H7 (cell line): Measurements from ENCODE around the gene TP53I11. TPM values are rescaled to one million over a fixed set of nuclear protein-coding genes. Genes with fewer than 3 reads are reported as not detected.

ENCODE experiments used
- DNase-seq: peaks from one replicate; pipeline ENCODE4 v3.0.0; 2012
- H3K27me3 ChIP-seq: 2 replicates; pipeline ENCODE4 v1.6.0; 2011; ENCODE audit warnings: mild to moderate bottlenecking, low read length; ENCODE audit not compliant: control insufficient read depth, insufficient read depth
- H3K36me3 ChIP-seq: replicated peaks from 2 replicates; pipeline ENCODE4 v1.5.1; 2011; ENCODE audit warnings: low read length; ENCODE audit not compliant: control insufficient read depth, insufficient read depth
- H3K4me3 ChIP-seq: 2 replicates; pipeline ENCODE4 v1.5.1; 2011; ENCODE audit warnings: low read depth, mild to moderate bottlenecking, control low read depth, low read length, moderate library complexity; ENCODE audit not compliant: insufficient read depth
- total RNA-seq: library from RNA; depleted of rRNA; stranded (reverse); fragments of >200 nt; shearing (Covaris generic); gene quantifications from 2 replicates; pipeline ENCODE4 v1.2.3, GENCODE V29; 2014

Gene TP53I11
- total RNA-seq, 1 experiment from 2014 or later, result 46.9 TPM

GRCh38 chr11:44970293-44970692 is 19.6 kb upstream of the TP53I11 start:
- no peaks in the 10 kb centered on the region for H3K36me3 ChIP-seq
- no peak for DNase-seq
- H3K27me3 ChIP-seq, result peaks cover 2% of the 10 kb centered on the region; the same call in 1 of the 2 replicates
- H3K4me3 ChIP-seq, result no peak overlapping the region

- Histone ChIP-seq H3K27me3 (peaks cover 2% of the 10 kb centered on the region; the same call in 1 of the 2 replicates), H3K36me3 (no peaks in the 10 kb centered on the region), H3K4me3 (no peak overlapping the region)
- no peak for DNase-seq
Measured at GRCh38 chr11:44969651-44970252, 19.1 kb upstream of the TP53I11 start.

GRCh38 chr11:44968510-44968909 is 17.8 kb upstream of the TP53I11 start:
- DNase-seq, result no peak
- H3K4me3 ChIP-seq, result no peak overlapping the region

GRCh38 chr11:44967930-44968496 is 17.3 kb upstream of the TP53I11 start:
- Histone ChIP-seq H3K27me3 (peaks cover 2% of the 10 kb centered on the region; the same call in 1 of the 2 replicates), H3K36me3 (no peaks in the 10 kb centered on the region), H3K4me3 (no peak overlapping the region)
- DNase-seq, result no peak

More at GRCh38 chr11:44968510-44968909, 17.8 kb upstream of the TP53I11 start:
- peaks cover 2% of the 10 kb centered on the region; the same call in 1 of the 2 replicates for H3K27me3 ChIP-seq
- no peaks in the 10 kb centered on the region for H3K36me3 ChIP-seq

GRCh38 chr11:44966694-44967093 is 16.0 kb upstream of the TP53I11 start:
- Histone ChIP-seq H3K36me3 (no peaks in the 10 kb centered on the region), H3K4me3 (no peak overlapping the region), H3K27me3 (peaks cover 2% of the 10 kb centered on the region; the same call in 1 of the 2 replicates)
- DNase-seq, result no peak

- Histone ChIP-seq H3K36me3 (no peaks in the 10 kb centered on the region), H3K27me3 (no peaks in the 10 kb centered on the region), H3K4me3 (no peak overlapping the region)
- no peak for DNase-seq
Measured at GRCh38 chr11:44964526-44965209, 14.0 kb upstream of the TP53I11 start.

- Histone ChIP-seq H3K27me3 (no peaks in the 10 kb centered on the region), H3K4me3 (no peak overlapping the region), H3K36me3 (no peaks in the 10 kb centered on the region)
- DNase-seq, result no peak
Measured at GRCh38 chr11:44963948-44964347, 13.3 kb upstream of the TP53I11 start.

- peak; percentile 72 for DNase-seq
Measured at GRCh38 chr11:44963136-44963535, 12.5 kb upstream of the TP53I11 start.

GRCh38 chr11:44962464-44962863 is 11.8 kb upstream of the TP53I11 start:
- no peak for DNase-seq

More at GRCh38 chr11:44963136-44963535, 12.5 kb upstream of the TP53I11 start:
- no peaks in the 10 kb centered on the region for H3K36me3 ChIP-seq
- no peak overlapping the region for H3K4me3 ChIP-seq
- no peaks in the 10 kb centered on the region for H3K27me3 ChIP-seq

GRCh38 chr11:44960200-44960845 is 9.6 kb upstream of the TP53I11 start:
- H3K4me3 ChIP-seq, result no peak overlapping the region
- DNase-seq, result peak; percentile 63

More at GRCh38 chr11:44962464-44962863, 11.8 kb upstream of the TP53I11 start:
- no peak overlapping the region for H3K4me3 ChIP-seq
- H3K36me3 ChIP-seq, result no peaks in the 10 kb centered on the region
- H3K27me3 ChIP-seq, result peaks cover 1% of the 10 kb centered on the region; the same call in 1 of the 2 replicates

GRCh38 chr11:44959064-44959463 is 8.4 kb upstream of the TP53I11 start:
- H3K36me3 ChIP-seq, result no peaks in the 10 kb centered on the region
- peaks cover 2% of the 10 kb centered on the region; the same call in 1 of the 2 replicates for H3K27me3 ChIP-seq
- DNase-seq, result no peak
- no peak overlapping the region for H3K4me3 ChIP-seq

More at GRCh38 chr11:44960200-44960845, 9.6 kb upstream of the TP53I11 start:
- Histone ChIP-seq H3K27me3 (peaks cover 2% of the 10 kb centered on the region; the same call in 1 of the 2 replicates), H3K36me3 (no peaks in the 10 kb centered on the region)

GRCh38 chr11:44957776-44958564 is 7.3 kb upstream of the TP53I11 start:
- DNase-seq, result no peak
- Histone ChIP-seq H3K36me3 (no peaks in the 10 kb centered on the region), H3K27me3 (peaks cover 2% of the 10 kb centered on the region; the same call in 1 of the 2 replicates), H3K4me3 (no peak overlapping the region)

GRCh38 chr11:44957040-44957515 is 6.4 kb upstream of the TP53I11 start:
- DNase-seq, result peak; percentile 86
- H3K27me3 ChIP-seq, result peaks cover 2% of the 10 kb centered on the region; the same call in 1 of the 2 replicates
- H3K36me3 ChIP-seq, result no peaks in the 10 kb centered on the region
- peak overlapping the region; percentile 14; the same call in 1 of the 2 replicates for H3K4me3 ChIP-seq
